ENCODE results near the gene MCMBP. TPM values are rescaled to one million over a fixed set of nuclear protein-coding genes. Genes with fewer than 3 reads are reported as not detected.

Gene MCMBP
- total RNA-seq, 1 experiment from 2014 or later, result 148 TPM

DNA sequence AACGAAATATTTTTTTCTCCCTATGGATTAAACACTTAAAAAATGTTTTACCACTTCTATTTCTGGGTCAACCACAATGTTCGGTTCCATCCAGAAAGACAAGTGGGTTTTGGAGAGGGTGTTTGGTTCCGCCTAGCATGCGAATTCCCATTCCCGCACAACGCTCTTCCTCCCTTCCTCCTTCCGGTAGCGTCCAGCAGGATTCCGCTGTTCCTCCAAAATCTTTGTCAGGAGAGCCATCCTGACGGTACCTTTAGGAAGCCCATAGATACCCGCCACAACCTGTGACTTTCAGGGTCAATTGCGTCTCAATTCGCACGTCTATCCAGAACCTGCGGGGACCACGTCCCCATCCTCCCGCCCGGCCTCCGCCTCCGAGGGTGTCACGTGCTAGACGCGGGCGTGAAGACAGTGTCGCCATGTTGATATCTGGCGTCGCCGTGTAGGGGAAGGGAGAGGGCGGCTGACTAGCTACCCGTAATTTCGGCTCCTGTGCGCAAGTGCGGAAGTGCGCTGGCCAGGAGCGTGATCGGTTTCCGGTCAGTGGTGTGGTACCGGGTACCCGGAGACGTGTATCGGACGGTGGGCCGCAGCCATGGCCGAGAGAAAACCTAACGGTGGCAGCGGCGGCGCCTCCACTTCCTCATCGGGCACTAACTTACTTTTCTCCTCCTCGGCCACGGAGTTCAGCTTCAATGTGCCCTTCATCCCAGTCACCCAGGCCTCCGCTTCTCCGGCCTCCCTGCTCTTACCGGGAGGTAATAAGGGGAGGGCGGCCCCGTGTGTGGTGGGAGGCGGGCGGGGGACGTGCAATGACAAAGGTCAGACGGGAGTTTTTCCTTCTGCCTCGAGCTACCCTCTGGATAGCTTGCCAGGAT, 19.8 kb upstream of the MCMBP start, which contains the start of gene SEC23IP:
Gene SEC23IP (plus strand): TSS at position 543 of the 878 bp plus-strand sequence. CDS start 53 bp downstream, at position 596.
- ChIA-PET RAD21 (ENCODE audit: low non-redundant PET in 1 of 2, low total read pairs in 2 of 2, uncharacterized antibody in 2 of 2, unreplicated experiment in 2 of 2) (interaction anchor here in 1 of 2 experiments (0.6 kb wide), 1 partner anchor 80 kb away, joined by 4 read pairs; no protein-coding TSS in a partner anchor), CTCF (interaction anchor here (1.0 kb wide), 2 partner anchors 142 to 206 kb away, joined by 4 read pairs; no protein-coding TSS in a partner anchor), POLR2A (interaction anchor here (0.7 to 1.9 kb wide), 8 partner anchors 9 to 210 kb away, joined by 3 to 20 read pairs (median 4); partner anchors contain the start of gene MCMBP)
- Histone ChIP-seq H3K4me1 (ENCODE audit: control insufficient read depth in 1 of 2, insufficient read depth in 2 of 2, low read length in 2 of 2) (peaks cover 7 to 18% of the 10 kb centered on the region in 2 experiments; a peak in 3 of 4 replicates), H2AFZ (ENCODE audit: low read depth, low read length, poor library complexity, severe bottlenecking) (peak within 1 kb of the TSS; percentile 92), H3K36me3 (ENCODE audit: control insufficient read depth in 1 of 2, insufficient read depth in 2 of 2, low read length in 2 of 2) (peaks cover 3 to 9% of the 10 kb centered on the region in 2 experiments; a peak in 2 of 4 replicates), H3K27me3 (ENCODE audit: insufficient read depth, low read length) (no peaks in the 10 kb centered on the region), H3K9me3 (ENCODE audit: control insufficient read depth in 1 of 2, insufficient read depth in 1 of 2, low read depth in 1 of 2, low read length in 2 of 2) (no peaks in the 10 kb centered on the region), H3K9ac (ENCODE audit: low read length) (peak within 1 kb of the TSS; percentile 80), H3K4me2 (ENCODE audit: low read length) (peak within 1 kb of the TSS; percentile 88), H3K79me2 (ENCODE audit: insufficient read depth, low read length) (peaks cover 50% of the 10 kb centered on the region), H3K27ac (ENCODE audit: low read depth, low read length) (peak within 1 kb of the TSS; percentile 54), H3K9me2 (ENCODE audit: insufficient read depth) (no peaks in the 10 kb centered on the region), H3K4me3 (replicated peaks in 1 of 2; ENCODE audit: low read depth in 1 of 2, low read length in 2 of 2) (peak within 1 kb of the TSS; percentile 83 to 94), H4K20me1 (ENCODE audit: insufficient read depth) (peaks cover 11% of the 10 kb centered on the region; the same call in 1 of the 2 replicates)
- peak; percentile 98 for DNase-seq (ENCODE audit: low read depth, low spot score)
- peak; percentile 95 for ATAC-seq
- TSS peak; percentile 88 for BruUV-seq (replicated peaks)
- intact Hi-C loops (cut with micrococcal nuclease), result loop anchor here (1.0 kb wide), 1 partner anchor 20 kb away; the partner anchor contains the start of gene MCMBP
- TF ChIP-seq, protein P1, sequence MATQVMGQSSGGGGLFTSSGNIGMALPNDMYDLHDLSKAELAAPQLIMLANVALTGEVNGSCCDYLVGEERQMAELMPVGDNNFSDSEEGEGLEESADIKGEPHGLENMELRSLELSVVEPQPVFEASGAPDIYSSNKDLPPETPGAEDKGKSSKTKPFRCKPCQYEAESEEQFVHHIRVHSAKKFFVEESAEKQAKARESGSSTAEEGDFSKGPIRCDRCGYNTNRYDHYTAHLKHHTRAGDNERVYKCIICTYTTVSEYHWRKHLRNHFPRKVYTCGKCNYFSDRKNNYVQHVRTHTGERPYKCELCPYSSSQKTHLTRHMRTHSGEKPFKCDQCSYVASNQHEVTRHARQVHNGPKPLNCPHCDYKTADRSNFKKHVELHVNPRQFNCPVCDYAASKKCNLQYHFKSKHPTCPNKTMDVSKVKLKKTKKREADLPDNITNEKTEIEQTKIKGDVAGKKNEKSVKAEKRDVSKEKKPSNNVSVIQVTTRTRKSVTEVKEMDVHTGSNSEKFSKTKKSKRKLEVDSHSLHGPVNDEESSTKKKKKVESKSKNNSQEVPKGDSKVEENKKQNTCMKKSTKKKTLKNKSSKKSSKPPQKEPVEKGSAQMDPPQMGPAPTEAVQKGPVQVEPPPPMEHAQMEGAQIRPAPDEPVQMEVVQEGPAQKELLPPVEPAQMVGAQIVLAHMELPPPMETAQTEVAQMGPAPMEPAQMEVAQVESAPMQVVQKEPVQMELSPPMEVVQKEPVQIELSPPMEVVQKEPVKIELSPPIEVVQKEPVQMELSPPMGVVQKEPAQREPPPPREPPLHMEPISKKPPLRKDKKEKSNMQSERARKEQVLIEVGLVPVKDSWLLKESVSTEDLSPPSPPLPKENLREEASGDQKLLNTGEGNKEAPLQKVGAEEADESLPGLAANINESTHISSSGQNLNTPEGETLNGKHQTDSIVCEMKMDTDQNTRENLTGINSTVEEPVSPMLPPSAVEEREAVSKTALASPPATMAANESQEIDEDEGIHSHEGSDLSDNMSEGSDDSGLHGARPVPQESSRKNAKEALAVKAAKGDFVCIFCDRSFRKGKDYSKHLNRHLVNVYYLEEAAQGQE (IDR thresholded peaks at IDR 0.05; ENCODE audit: low read depth), result no peak
- peak; percentile 100 for TF ChIP-seq YY1 (IDR thresholded peaks at IDR 0.05; ENCODE audit: extremely low read depth, insufficient replicate concordance, low read depth, low read length)
- no peak for TF ChIP-seq EGR1 (IDR thresholded peaks at IDR 0.05; ENCODE audit: low read depth)
- no peak for TF ChIP-seq FOSL1 (IDR thresholded peaks at IDR 0.05; ENCODE audit: low read depth)
- no peak for TF ChIP-seq EZH2 (IDR thresholded peaks at IDR 0.05)
- TF ChIP-seq EZH2phosphoT487 (IDR thresholded peaks at IDR 0.05; ENCODE audit: borderline replicate concordance), result no peak
- TF ChIP-seq, protein P2, sequence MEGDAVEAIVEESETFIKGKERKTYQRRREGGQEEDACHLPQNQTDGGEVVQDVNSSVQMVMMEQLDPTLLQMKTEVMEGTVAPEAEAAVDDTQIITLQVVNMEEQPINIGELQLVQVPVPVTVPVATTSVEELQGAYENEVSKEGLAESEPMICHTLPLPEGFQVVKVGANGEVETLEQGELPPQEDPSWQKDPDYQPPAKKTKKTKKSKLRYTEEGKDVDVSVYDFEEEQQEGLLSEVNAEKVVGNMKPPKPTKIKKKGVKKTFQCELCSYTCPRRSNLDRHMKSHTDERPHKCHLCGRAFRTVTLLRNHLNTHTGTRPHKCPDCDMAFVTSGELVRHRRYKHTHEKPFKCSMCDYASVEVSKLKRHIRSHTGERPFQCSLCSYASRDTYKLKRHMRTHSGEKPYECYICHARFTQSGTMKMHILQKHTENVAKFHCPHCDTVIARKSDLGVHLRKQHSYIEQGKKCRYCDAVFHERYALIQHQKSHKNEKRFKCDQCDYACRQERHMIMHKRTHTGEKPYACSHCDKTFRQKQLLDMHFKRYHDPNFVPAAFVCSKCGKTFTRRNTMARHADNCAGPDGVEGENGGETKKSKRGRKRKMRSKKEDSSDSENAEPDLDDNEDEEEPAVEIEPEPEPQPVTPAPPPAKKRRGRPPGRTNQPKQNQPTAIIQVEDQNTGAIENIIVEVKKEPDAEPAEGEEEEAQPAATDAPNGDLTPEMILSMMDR (IDR thresholded peaks at IDR 0.05 in 2 of 3, conservative IDR thresholded peaks at IDR 0.05 in 1 of 3; ENCODE audit: borderline replicate concordance in 1 of 3, insufficient read depth in 1 of 3, low read depth in 2 of 3, low read length in 2 of 3), result no peak
- TF ChIP-seq SIN3A (IDR thresholded peaks at IDR 0.05; ENCODE audit: low read depth), result no peak
- TF ChIP-seq RAD21 (IDR thresholded peaks at IDR 0.05; ENCODE audit: low read depth), result no peak
- TF ChIP-seq JUND (IDR thresholded peaks at IDR 0.05), result no peak
- TF ChIP-seq POLR2AphosphoS5 (IDR thresholded peaks at IDR 0.05; ENCODE audit: low read depth, low read length), result peak; percentile 98
- TF ChIP-seq, protein P3, sequence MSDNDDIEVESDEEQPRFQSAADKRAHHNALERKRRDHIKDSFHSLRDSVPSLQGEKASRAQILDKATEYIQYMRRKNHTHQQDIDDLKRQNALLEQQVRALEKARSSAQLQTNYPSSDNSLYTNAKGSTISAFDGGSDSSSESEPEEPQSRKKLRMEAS (IDR thresholded peaks at IDR 0.05), result no peak
- no peak for TF ChIP-seq CBX3 (IDR thresholded peaks at IDR 0.05; ENCODE audit: low read depth)
- TF ChIP-seq, protein P4, sequence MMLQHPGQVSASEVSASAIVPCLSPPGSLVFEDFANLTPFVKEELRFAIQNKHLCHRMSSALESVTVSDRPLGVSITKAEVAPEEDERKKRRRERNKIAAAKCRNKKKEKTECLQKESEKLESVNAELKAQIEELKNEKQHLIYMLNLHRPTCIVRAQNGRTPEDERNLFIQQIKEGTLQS (IDR thresholded peaks at IDR 0.05), result no peak
- no peak for TF ChIP-seq SRF (IDR thresholded peaks at IDR 0.05; ENCODE audit: low read depth)
- no peak for TF ChIP-seq ZNF274 (IDR thresholded peaks at IDR 0.05; ENCODE audit: low read depth, low read length)
- TF ChIP-seq SP1 (IDR thresholded peaks at IDR 0.05; ENCODE audit: low read depth), result no peak
